Hippocampal formation (tissue), 2 donors: Measurements from ENCODE around the gene TRPM1.

Source experiments
- DNase-seq, 2 donors: peaks; one replicate each; lab custom pipeline; 2025; lab: John Stamatoyannopoulos, UW

TRPM1 gene

DNA sequence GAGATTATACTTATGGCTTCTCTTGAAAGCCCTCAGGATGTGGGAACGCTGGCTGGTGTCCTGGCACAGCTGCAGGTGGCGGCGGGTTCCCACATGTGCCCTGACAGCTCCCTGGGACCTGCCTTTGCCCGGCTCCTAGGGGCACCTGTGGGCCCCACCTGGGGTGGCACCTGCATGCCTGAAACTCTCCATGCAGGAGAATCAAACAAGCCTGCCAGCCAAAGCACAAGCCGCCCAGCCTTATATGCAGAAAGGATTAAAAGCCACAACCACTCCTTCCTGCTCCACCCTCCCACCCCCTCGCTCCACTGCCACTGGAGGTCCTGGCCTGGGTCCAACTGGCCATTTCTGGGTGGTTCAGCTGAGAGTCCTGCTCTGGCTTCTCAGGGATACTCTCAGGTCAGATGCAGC lies 18.1 kb downstream of the TRPM1 start:
- no peak for DNase-seq

GRCh38 chr15:31082771-31083369 lies 18.7 kb downstream of the TRPM1 start:
- DNase-seq: no peak

GRCh38 chr15:31081588-31082250 lies 19.8 kb downstream of the TRPM1 start:
- DNase-seq: no peak

GRCh38 chr15:31081056-31081455 lies 20.5 kb downstream of the TRPM1 start:
- no peak for DNase-seq

DNA sequence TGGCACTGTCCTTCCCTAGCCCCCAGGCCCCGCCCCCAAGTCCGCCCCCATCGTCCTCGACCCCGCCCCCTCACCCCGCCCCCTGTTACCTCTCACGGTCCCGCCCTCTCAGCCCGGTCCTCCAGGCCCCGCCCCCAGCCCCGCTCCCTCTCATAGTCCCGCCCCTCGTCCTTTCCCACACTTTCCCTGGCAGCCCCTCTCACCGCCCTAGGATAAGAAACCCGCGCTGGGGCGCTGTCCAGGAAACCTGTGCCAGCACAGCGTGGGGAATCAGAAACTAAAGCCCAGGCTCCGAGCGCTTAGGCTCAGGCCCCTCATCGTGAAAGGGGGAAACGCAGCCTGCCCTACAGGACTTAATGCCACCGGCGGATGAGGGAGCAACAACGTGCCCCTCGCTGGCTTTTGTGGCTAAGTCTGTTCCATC lies 20.9 kb downstream of the TRPM1 start:
- DNase-seq: peak in 1 of 2 donors; percentile 21

GRCh38 chr15:31079519-31079918 lies 22.0 kb downstream of the TRPM1 start:
- DNase-seq: no peak

DNA sequence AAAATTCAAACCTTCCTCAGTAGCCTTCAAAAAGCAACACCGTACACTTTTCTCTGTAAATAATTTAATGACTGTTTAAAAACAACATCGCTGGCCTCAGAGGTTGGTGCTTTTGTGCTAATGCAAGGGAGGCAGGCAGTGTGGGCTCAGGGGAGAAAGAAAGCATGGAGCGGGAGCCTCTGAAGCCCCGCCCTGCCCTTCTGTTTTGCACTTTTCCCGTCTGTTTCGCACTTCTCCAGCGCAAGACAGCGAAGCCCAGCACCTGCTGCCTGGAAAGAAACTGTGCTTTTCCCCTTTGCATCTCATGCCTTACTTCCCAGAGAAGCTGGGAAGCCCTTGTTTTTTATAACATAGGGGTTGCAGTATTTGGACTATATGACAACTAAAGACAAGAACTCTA lies 23.1 kb downstream of the TRPM1 start:
- no peak for DNase-seq

DNA sequence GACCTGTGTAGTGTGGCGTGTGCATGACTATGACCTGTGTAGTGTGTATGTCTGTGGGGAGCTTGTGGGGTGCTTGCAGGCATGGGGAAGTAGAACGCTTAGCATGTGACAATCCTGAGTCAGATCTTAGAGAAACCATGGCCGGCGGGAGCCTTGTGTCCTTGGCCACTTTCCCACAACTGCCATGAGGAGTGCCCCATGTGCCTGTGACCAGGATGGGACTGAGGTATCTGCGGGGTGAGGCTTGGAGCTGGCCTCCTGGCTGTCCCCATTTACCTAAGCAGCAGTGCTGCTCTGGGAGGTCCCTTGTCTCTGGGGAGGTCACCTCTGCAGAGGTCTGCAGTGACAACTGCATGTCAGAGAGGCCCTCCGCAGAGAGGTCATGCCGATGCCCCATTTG lies 23.6 kb downstream of the TRPM1 start:
- no peak for DNase-seq

GRCh38 chr15:31077181-31077580 lies 24.3 kb downstream of the TRPM1 start:
- no peak for DNase-seq

- no peak for DNase-seq
Measured at GRCh38 chr15:31074321-31074720, 27.2 kb downstream of the TRPM1 start.

DNA sequence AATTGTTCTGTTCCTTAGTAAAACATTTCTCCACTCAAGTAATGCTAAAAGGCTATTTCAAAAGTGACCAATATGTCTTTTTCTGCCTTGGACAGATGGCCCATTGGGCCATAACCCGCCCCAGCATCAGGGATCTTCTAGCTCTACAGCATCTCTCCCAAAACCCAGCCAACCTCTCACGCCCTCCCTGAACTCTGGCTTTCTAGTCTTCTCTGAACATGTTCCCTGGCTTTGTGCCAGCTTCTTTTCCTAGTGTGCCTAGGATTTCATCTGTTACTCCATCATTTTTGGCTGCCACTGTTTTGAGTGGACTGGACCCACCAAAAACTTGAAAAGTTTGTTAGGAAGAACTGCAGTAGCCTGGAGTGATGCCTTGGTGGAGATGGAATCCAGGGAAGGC lies 30.7 kb downstream of the TRPM1 start:
- no peak for DNase-seq

DNA sequence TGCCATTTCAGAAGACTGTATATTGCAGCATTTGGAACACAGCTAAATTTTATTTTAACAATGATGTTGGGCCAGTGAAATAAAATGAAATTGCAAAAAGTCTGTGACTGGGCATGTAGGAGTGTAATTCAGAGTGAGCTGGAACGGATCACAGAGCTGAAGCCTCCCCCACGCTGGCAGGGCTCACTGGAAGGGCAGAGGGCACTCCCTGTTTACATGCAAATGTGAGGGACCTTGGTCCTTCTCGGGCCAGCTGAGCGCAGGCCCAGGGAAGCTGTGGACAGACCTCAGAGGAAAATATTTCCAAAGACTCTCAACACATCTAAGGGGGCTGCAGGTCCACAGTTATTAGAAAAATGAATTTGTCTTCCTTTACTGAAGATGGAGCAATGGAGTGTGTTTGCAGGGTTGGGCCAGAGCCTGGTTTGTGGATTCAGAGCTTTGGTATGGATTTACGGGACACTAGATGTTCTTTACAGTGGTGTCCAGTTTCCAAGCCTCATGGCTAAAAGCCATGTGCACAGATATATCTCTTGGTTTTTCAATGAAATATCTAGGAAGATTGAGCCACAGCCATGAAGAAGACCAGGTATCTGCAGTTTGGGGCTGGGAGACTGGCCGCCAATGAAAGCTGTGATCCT lies 32.0 kb downstream of the TRPM1 start:
- peak in 1 of 2 donors; percentile 8 for DNase-seq

- DNase-seq: no peak
Measured at GRCh38 chr15:31067890-31068603, 33.5 kb downstream of the TRPM1 start.

GRCh38 chr15:31065824-31066223 lies 35.7 kb downstream of the TRPM1 start:
- DNase-seq: no peak

DNA sequence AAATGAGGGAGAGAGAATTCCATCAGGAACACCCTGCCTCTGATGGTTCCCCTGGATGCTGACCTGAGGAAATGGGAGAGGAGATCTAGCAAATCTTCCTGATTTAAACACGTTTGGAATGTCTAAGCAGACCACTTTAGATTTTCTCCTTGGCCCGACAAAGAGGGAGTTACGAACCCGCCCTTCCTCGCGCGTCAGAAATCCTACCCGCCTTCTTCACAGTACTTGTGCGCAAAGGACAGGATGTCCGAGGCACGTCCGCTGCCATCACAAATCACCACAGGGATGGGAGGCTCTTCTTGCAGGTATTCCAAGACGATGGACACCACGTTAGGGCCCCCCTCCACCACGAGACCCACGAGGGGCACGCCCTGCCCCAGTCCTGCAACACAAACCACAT lies 38.6 kb downstream of the TRPM1 start:
- DNase-seq: no peak

- DNase-seq: no peak
Measured at GRCh38 chr15:31062310-31062847, 39.1 kb downstream of the TRPM1 start.

DNA sequence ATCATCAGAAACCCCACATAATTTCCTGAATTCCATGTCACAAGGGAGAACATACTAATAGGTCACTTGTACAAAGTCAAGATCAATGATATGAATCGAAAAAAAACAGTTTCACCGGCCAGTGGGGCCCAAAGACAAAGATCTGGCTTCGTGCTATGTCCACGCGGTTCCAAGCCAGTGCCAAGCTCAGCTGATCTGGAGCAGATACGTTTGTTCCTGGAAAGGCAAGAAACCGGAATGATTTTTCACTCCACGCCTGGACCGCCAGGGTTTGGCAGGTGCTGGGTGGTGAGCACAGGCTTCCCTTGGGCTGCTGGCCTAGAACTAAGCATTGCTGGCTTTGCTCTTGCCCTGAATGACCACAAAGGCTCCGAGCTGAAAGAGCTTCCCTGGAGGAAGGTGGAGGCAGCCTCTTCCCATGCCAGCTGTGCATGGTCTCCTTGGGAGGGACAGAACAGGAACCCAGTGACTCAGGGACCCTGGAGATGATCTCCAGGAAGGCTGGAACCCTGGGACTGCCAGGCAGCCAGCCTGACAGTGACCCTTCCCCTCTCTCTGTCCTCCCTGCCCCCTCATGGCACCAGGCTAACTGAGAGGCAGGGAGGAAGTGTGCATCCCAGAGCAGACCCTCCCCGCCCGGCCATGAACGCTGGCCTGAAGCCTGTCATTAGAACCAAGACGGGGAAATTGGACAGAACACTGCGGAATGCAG lies 40.9 kb downstream of the TRPM1 start:
- DNase-seq: no peak

DNA sequence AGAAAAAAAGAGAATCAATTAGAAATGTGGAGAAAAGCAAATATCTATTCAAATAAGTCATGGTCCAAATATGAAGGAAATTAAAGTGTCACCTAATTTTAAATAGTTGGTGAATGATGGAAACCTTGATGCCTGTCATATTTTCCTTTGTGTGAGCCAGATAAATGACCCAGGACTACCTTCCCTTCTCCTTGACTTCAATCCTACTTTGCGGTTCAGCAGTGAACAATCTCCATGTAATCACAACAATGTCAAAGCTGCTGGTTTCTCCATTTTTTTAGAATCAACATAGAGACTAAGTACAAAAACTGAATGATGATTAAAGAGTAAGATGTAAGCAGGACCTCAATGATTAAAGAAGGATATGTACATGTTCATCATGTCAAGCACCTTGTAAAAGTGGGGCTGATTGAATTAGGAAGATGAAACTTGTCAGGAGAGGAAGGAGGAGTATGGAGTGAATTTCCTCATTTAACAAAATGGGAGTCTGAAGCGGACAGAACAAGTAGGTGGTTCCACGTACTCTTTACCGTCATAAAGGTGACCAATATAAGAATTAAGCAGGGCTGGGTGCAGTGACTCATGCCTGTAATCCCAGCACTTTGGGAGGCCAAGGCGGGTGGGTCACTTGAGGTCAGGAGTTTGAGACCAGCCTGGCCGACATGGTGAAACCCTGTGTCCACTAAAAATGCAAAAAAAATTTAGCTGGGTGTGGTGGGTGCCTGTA lies 43.1 kb downstream of the TRPM1 start:
- DNase-seq: no peak

DNA sequence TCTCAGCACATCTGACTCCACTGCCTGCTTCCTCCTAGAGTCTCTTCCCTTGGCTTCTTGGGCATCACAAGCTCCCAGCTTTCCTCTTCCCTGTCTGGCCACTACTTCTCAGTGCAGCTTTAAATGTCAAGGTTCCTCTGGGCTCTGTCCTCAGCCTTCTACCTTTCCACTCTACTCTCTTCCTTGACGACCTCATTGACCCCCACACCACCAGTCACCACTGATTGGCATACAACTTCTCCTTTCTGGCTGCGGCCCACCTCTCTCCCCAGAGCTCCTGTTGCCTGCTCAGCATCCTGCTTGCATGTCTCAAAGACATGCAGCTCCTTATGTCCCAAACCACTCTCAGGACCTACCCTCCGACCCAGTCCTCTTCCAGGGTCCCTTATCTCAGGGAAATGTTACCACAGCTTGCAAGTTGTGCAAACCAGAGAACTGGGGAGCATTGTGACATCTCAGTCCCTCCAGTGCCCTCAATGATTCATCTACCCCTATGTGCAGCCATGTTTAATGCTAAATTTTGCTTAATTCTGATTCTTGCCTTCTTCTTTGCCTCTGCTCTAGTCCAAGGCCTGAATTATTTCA lies 49.9 kb downstream of the TRPM1 start:
- no peak for DNase-seq

DNA sequence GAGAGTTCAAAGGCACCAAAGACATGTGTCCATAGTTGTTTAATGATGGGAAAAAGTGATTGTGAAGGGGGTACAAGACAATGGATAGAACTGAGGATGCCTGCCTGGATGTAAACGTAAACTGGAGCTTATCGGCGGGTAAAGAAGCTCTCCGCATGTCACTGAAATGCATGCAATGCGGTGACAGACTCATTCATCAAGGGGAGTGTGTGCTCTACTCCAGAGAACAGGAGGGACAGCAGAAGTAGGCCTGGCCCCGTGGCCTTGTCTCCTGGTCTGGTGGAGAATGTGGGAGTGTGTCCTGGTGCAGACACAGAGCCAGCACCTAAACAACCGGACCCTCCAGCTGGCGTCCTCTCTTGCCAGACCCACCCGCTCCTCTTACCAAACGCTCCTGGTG lies 50.6 kb downstream of the TRPM1 start:
- DNase-seq: no peak
